Measurements from ENCODE around the gene CXCL17.
"Not testable (repeated sequence)": the region's sequence is repeated elsewhere in the genome, so short reads cannot be mapped to it uniquely, and the experiment has no call there.

The CXCL17 gene

GRCh38 chr19:42465827-42466280 lies 23.1 kb upstream of the CXCL17 start:
- DNase-seq: no peak

- no peak for DNase-seq
Measured at GRCh38 chr19:42461700-42462324, 19.1 kb upstream of the CXCL17 start.

GRCh38 chr19:42461231-42461630 lies 18.5 kb upstream of the CXCL17 start:
- DNase-seq: not testable (repeated sequence)

- DNase-seq: no peak
Measured at GRCh38 chr19:42459926-42460325, 17.2 kb upstream of the CXCL17 start.

DNA sequence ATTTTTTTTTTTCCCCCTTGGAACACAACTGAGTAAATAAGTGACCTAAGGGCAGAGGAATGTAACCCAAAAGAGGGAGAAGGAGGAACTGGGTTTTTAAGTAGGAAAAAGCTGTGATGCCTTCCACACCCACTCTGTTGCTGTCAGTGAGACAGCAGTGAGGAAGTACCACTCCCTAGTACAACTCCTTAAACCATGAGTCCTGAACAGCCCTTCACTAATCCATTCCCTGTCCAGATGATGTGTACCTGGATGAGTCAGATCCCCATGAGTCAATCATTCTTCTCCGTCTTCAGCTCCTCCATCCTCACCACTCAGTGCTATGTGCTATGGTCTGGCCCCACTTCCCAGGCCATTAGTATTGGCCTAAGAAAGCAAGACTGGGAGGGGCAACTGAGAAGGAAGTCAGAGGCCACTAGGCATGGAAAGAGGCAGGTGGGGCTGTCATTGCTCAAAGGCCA lies 12.9 kb upstream of the CXCL17 start:
- DNase-seq: no peak

- no peak for DNase-seq
Measured at GRCh38 chr19:42455086-42455485, 12.3 kb upstream of the CXCL17 start.

GRCh38 chr19:42452590-42452989 lies 9.8 kb upstream of the CXCL17 start:
- no peak for DNase-seq

DNA sequence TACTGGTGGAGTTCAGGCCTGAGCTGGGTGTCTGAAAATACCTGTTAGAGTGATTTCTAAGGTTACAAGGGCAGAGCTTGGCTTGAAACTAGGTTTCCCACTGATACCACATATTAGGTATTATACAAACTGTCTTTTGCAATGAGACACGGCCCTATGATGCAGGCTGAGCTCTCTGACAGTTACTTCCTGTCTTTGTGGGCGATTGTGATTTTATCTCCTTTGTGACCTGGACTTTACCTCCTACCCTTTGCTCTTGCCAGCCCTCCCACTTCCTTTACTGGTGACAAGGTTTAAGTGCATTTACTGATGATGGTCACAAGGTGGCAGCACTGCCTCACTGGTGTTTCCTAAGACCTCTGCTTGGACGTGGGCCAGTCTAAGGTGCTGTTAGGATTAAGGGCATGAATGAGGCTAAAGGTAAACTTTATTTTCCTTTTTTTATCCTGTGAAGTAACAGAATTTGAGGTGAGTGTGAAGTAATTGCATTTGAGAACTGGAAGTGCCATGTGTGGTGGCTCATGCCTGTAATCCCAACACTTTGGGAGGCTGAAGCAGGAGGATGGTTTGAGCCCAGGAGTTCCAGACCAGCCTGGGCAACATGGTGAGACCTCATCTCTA lies 7.7 kb upstream of the CXCL17 start:
- no peak for DNase-seq

GRCh38 chr19:42448306-42448705 lies 5.6 kb upstream of the CXCL17 start:
- not testable (repeated sequence) for DNase-seq

GRCh38 chr19:42445948-42446347 lies 3.2 kb upstream of the CXCL17 start:
- no peak for DNase-seq

- no peak for DNase-seq
Measured at GRCh38 chr19:42443944-42444398, 1.2 kb upstream of the CXCL17 start.

DNA sequence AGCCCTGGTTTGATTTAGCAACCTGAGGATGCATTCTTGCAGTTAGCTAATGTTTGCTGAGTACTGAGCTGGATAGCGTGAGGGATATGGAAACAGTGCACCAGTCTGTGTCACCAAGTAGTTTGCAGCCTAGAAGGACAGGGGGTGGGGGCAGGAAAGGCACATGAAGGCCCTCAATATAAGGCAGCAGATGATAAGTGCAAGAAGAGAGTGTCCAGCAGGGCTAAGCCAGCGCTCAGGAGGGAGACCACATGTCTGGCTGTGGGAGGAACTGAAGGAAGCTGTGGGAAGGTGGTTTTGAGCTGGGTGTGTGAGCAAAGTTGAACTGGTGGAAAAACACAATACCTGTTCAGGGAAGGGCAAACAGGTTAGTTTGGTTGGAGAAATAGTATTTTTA lies 1.7 kb downstream of the CXCL17 start:
- no peak for DNase-seq

- DNase-seq: no peak
Measured at GRCh38 chr19:42440357-42441048, 2.2 kb downstream of the CXCL17 start.

DNA sequence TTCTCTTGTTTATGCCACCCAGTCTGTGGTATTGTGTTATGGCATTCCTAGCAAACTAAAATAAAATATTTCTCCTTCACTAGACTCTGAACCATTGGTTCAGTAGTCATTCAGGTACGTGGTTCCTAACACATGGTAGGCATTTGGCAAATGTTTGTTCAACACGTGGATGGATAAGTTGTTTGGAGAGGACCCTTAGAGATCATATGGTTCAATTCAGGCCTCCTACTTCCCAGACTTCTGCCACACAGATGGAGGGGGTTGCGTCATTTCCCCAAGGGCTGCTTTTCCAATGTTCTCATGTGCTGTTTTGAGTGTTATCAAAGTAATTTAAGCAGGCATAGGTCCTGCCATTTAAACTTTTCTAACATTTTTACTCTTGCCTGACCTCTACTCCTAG lies 6.7 kb downstream of the CXCL17 start:
- DNase-seq: no peak

GRCh38 chr19:42435316-42435715 lies 7.4 kb downstream of the CXCL17 start:
- DNase-seq: no peak

DNA sequence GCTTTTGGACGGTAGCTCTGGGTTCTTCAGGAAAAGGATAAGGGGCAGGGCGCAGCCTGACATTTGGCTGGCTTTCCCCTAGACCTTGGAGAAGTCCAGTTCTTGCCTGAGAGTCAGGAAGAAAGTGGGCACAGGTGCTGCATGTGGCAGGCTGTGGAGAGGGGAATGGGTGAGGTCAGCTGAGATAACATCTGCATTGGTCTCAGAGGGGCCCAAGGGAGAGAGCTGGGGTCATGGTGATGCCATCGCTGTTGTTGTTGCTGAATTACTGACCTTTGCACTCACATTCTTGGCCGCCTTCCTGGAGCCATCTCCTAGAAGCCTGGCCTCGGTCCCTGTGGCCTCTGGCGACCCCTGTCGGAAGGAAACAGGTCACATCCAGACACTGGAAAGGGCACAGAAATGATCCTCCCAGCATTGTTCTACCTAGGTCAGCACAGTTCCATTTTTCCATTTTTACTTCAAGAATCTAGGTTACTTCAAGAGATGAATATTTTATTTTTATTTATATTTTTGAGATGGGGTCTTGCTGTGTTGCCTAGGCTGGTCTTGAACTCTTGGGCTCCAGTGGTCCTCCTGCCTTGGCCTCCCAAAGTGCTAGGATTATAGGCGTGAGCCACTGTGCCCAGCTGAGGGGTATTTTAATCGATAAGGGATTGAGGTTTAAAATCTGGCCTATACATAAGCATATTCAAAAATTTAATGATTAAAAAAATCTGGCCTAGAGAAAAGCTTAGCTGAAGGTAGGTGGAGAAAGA lies 9.1 kb downstream of the CXCL17 start:
- no peak for DNase-seq

- DNase-seq: no peak
Measured at GRCh38 chr19:42431486-42431885, 11.3 kb downstream of the CXCL17 start.

- no peak for DNase-seq
Measured at GRCh38 chr19:42428676-42429075, 14.1 kb downstream of the CXCL17 start.

DNA sequence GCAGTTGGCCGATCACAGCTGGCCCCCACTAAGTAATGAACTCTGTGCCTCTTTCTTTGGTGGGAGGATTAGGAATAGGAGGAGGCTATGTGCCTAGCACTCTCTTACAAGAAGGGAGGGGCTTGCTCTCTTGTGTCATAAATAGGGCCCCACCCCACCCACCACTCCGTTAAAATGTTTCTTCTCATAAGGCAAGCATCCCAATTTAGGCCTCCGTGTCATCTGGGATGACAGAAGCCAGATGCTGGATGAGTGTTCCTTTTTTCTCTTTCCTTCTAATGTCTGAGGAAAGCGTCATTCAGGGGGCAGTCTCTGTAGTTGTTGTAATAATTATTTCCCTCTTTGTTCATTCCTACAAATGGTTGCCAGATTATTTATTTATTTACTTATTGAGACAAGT lies 15.4 kb downstream of the CXCL17 start, which contains the start of gene LIPE:
LIPE (minus strand) TSS at position 76 of the 400 bp plus-strand sequence. CDS start 239 bp downstream, outside the sequence.
- DNase-seq: no peak

GRCh38 chr19:42426643-42427042 lies 16.1 kb downstream of the CXCL17 start:
- no peak for DNase-seq

GRCh38 chr19:42424712-42425131 lies 18.0 kb downstream of the CXCL17 start:
- no peak for DNase-seq

- no peak for DNase-seq
Measured at GRCh38 chr19:42424345-42424707, 18.4 kb downstream of the CXCL17 start.

Data from NCI-H187 treated with DMSO at 0.1 percent for 48 hours (cell line).